ENCODE data around the gene MAN1C1.

The MAN1C1 gene

DNA sequence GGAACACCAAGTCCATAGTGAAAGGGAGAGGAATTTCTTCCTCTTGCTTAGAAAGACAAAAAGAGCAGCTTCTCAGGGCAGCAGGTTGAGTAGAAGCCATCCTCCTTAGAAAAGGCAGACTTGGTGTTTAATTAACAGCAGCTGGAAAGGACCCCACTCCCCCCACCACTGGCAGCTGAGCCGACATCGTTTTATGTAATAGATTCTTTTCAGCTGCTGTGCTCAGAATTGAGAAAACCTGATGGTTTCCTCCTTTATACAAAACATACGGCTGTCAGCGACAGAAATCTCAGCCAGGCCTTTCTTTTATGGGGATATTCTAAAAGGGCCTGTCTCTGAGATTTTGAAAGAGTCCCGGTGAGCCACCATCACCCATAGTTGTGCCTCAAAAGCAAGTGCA, 49.9 kb downstream of the MAN1C1 start:
- TF ChIP-seq, protein P1, sequence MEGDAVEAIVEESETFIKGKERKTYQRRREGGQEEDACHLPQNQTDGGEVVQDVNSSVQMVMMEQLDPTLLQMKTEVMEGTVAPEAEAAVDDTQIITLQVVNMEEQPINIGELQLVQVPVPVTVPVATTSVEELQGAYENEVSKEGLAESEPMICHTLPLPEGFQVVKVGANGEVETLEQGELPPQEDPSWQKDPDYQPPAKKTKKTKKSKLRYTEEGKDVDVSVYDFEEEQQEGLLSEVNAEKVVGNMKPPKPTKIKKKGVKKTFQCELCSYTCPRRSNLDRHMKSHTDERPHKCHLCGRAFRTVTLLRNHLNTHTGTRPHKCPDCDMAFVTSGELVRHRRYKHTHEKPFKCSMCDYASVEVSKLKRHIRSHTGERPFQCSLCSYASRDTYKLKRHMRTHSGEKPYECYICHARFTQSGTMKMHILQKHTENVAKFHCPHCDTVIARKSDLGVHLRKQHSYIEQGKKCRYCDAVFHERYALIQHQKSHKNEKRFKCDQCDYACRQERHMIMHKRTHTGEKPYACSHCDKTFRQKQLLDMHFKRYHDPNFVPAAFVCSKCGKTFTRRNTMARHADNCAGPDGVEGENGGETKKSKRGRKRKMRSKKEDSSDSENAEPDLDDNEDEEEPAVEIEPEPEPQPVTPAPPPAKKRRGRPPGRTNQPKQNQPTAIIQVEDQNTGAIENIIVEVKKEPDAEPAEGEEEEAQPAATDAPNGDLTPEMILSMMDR (IDR thresholded peaks at IDR 0.05; ENCODE audit: insufficient read depth, low read depth, low read length, missing control alignments), result no peak
- no peak for DNase-seq (ENCODE audit: low read depth)
- H3K4me3 ChIP-seq (ENCODE audit: low read depth, low read length), result no peak overlapping the region

- TF ChIP-seq, protein P1 (IDR thresholded peaks at IDR 0.05; ENCODE audit: insufficient read depth, low read depth, low read length, missing control alignments), result no peak
- H3K4me3 ChIP-seq (ENCODE audit: low read depth, low read length), result no peak overlapping the region
- DNase-seq (ENCODE audit: low read depth), result no peak
Observed at GRCh38 chr1:25668931-25669573, 52.5 kb downstream of the MAN1C1 start.

DNA sequence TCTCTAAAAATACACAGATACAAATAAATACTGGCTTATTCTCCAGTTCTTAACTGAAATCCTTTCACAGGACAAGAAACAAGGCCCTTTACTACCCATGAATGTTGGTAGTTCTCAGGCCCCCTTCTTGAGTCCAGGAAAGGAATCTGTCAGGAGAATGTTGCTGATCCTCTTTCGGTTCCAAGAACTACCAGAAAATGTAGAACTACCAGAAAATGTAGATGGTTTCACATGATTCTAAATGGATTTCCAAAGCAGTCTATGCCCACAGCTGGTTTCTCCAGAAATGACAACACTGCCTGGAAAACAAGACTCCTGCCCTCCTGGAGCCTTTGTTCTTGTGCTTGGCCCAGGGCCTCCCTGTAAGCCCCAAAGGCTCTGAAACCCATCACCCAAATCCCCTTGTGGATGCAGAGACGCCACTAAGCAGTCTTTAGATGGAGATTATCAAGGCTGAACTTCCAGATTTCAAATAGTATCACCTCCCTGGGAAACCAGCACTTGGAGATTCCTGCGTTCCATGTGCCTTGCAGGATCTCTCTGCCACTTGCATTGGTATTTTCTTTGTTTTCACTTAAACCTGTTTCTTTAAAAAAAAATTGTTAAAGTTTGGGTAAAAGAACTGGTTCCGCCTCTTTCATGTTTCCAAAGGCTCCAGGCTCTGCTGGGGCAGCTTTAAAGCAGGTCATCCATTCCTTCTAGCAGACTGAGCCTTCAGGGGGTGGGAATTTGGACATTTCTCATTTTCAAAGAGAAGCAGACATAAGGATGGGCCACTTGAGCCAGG, 53.4 kb downstream of the MAN1C1 start:
- TF ChIP-seq, protein P1 (IDR thresholded peaks at IDR 0.05; ENCODE audit: insufficient read depth, low read depth, low read length, missing control alignments), result no peak
- DNase-seq (ENCODE audit: low read depth), result no peak
- no peak overlapping the region for H3K4me3 ChIP-seq (ENCODE audit: low read depth, low read length)

DNA sequence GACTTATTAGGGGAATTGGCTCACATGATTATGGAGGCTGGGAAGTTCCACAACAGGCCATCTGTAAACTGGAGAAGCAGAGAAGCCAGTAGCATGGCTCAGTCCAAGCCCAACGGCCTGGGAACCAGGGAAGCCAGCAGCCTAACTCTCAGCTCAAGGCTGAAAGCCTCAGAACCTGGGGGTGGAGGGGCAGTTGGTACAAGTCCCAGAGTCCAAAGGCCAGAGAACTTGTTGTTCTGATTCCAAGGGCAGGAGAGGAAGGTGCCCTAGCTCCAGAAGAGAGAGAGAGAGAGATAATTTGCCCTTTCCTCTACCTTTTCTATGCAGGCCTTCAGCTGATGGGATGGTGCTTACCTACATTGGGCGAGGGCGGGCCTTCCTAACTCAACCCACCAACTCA, 55.3 kb downstream of the MAN1C1 start:
- no peak overlapping the region for H3K4me3 ChIP-seq (ENCODE audit: low read depth, low read length)
- no peak for DNase-seq (ENCODE audit: low read depth)
- TF ChIP-seq, protein P1 (IDR thresholded peaks at IDR 0.05; ENCODE audit: insufficient read depth, low read depth, low read length, missing control alignments), result no peak

DNA sequence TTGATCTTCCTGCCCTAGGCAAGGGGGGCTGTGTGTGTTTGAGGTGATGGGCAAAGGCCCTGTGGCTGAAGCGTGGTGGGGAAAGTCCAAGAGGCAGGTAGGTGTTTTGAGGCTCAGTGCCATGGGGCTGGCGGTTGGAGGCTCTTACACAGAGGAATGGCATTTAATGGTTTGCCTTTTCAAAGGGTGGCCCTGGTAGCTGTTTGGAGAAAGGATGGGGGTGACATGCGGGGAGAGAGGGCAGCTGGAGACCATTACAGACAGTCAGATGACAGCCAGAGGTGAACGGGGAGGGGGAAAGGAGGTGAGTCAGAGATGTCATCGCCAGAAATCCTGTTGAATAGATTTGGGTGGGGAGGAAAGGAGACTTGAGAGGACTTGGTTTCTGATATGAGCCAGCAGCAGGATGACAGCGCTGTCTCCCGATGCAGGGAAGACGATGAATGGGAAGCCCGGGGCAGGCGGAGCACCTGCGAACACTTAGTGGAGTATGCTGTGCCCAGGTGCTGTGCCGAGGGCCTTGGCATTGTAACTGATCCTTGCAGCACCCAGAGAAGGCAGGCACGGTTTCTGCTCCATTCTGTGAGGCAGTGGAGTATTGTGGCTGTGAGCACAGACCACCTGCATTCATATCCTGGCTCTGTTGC, 56.3 kb downstream of the MAN1C1 start:
- no peak for DNase-seq (ENCODE audit: low read depth)
- no peak overlapping the region for H3K4me3 ChIP-seq (ENCODE audit: low read depth, low read length)
- TF ChIP-seq, protein P1 (IDR thresholded peaks at IDR 0.05; ENCODE audit: insufficient read depth, low read depth, low read length, missing control alignments), result no peak

- DNase-seq (ENCODE audit: low read depth), result no peak
- TF ChIP-seq, protein P1 (IDR thresholded peaks at IDR 0.05; ENCODE audit: insufficient read depth, low read depth, low read length, missing control alignments), result no peak
Observed at GRCh38 chr1:25673456-25673855, 56.9 kb downstream of the MAN1C1 start.

More at GRCh38 chr1:25673456-25673855, 56.9 kb downstream of the MAN1C1 start:
- H3K4me3 ChIP-seq (ENCODE audit: low read depth, low read length), result no peak overlapping the region

Measured in GM12865 (cell line).